ENCODE results near the gene CERS6. TPM values are rescaled to one million over a fixed set of nuclear protein-coding genes. Genes with fewer than 3 reads are reported as not detected.

CERS6 gene
- total RNA-seq, 1 experiment from 2014 or later, result 30.3 TPM

DNA sequence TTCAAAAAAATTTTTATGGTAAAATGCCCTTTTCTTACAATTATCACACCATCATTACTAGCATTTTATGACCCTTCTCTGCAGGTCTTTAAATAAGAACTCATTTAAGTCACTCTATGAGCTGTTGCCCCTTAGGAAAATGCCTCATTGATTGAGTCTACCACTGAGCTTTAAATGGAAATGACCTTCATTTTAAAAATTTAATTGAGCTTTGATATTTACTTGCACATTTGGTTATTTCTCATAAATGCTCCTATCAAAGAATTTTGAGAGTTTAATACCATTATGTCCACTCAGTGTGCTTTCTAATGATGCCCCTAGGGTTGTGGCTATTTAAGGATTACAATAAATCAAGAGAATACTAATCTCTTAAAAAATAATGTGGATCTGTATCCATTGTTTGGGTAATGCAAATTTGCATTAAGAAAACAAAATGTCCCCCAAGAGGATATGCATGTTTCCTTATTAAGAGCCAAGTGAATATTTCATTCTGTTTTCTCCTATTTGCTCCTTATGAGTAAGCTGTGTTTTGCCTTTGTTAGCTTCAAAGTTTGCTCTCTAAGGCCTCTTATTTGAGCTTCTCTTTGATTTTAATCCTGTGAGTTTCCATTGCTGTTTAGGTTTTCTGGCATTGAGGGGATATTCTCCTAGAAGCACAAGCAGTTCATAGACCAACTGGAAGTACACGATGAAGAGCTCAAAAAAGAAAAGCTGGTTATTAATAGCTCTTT, 69.8 kb downstream of the CERS6 start:
- no peak for ATAC-seq

DNA sequence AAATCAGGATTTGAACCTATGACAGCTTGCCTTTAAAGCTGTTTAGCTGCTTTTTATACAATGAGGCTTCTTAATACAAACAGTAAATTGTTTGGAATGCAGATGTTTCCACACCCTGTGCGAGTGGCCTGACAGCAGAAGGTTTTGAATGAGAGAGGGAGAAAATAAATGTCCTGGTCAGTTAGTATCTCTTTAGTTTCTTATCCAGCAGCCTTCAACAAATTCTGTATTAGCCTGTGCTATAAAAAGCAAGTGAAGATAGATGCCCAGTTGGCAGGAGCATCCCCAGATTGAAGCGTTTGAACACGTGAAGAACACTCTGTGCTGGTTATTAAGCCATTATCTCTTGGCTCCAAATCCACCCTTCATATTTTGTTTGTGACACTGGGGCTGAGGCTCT, 70.6 kb downstream of the CERS6 start:
- Histone ChIP-seq H3K27ac (ENCODE audit: low read length) (no peak overlapping the region), H3K36me3 (ENCODE audit: control insufficient read depth, insufficient read depth, low read length) (no peaks in the 10 kb centered on the region), H3K4me3 (ENCODE audit: low read depth in 2 of 2, low read length in 2 of 2) (no peak overlapping the region), H3K27me3 (ENCODE audit: control insufficient read depth, insufficient read depth, low read length) (no peaks in the 10 kb centered on the region), H3K9me3 (ENCODE audit: control insufficient read depth, insufficient read depth, low read depth, low read length) (no peaks in the 10 kb centered on the region), H3K4me1 (ENCODE audit: control insufficient read depth, insufficient read depth, low read length) (peaks cover 24% of the 10 kb centered on the region)
- CTCF ChIA-PET, result no interaction called here
- TF ChIP-seq, protein P1, sequence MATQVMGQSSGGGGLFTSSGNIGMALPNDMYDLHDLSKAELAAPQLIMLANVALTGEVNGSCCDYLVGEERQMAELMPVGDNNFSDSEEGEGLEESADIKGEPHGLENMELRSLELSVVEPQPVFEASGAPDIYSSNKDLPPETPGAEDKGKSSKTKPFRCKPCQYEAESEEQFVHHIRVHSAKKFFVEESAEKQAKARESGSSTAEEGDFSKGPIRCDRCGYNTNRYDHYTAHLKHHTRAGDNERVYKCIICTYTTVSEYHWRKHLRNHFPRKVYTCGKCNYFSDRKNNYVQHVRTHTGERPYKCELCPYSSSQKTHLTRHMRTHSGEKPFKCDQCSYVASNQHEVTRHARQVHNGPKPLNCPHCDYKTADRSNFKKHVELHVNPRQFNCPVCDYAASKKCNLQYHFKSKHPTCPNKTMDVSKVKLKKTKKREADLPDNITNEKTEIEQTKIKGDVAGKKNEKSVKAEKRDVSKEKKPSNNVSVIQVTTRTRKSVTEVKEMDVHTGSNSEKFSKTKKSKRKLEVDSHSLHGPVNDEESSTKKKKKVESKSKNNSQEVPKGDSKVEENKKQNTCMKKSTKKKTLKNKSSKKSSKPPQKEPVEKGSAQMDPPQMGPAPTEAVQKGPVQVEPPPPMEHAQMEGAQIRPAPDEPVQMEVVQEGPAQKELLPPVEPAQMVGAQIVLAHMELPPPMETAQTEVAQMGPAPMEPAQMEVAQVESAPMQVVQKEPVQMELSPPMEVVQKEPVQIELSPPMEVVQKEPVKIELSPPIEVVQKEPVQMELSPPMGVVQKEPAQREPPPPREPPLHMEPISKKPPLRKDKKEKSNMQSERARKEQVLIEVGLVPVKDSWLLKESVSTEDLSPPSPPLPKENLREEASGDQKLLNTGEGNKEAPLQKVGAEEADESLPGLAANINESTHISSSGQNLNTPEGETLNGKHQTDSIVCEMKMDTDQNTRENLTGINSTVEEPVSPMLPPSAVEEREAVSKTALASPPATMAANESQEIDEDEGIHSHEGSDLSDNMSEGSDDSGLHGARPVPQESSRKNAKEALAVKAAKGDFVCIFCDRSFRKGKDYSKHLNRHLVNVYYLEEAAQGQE (IDR thresholded peaks at IDR 0.05; ENCODE audit: insufficient read depth in 1 of 2, low read depth in 2 of 2, low read length in 1 of 2), result no peak
- no peak for TF ChIP-seq SIN3A (IDR thresholded peaks at IDR 0.05; ENCODE audit: borderline replicate concordance, insufficient read depth, low read depth, low read length)
- TF ChIP-seq POLR2AphosphoS5 (IDR thresholded peaks at IDR 0.05; ENCODE audit: low read depth, low read length), result no peak
- TF ChIP-seq CTCF (IDR thresholded peaks at IDR 0.05), result no peak
- no peak for TF ChIP-seq TCF7L2 (IDR thresholded peaks at IDR 0.05; ENCODE audit: low read depth, low read length)
- in situ Hi-C loops (cut with HindIII; ENCODE audit: low pct_unique_long_range_greater_than_20kb, low sequenced_read_pairs) (no loop called here), intact Hi-C loops (cut with micrococcal nuclease; ENCODE audit: unreplicated experiment) (no loop called here)
- POLR2A ChIA-PET, result no interaction called here
- no peak for DNase-seq (ENCODE audit: low read depth, low spot score)
- BruUV-seq (replicated peaks), result no TSS peak
- no peak for ATAC-seq

More for the DNA sequence above, 69.8 kb downstream of the CERS6 start:
- Histone ChIP-seq H3K27me3 (ENCODE audit: control insufficient read depth, insufficient read depth, low read length) (no peaks in the 10 kb centered on the region), H3K4me1 (ENCODE audit: control insufficient read depth, insufficient read depth, low read length) (peaks cover 26% of the 10 kb centered on the region), H3K36me3 (ENCODE audit: control insufficient read depth, insufficient read depth, low read length) (no peaks in the 10 kb centered on the region), H3K27ac (ENCODE audit: low read length) (no peak overlapping the region), H3K4me3 (ENCODE audit: low read depth in 2 of 2, low read length in 2 of 2) (no peak overlapping the region), H3K9me3 (ENCODE audit: control insufficient read depth, insufficient read depth, low read depth, low read length) (no peaks in the 10 kb centered on the region)
- POLR2A ChIA-PET, result no interaction called here
- CTCF ChIA-PET, result no interaction called here
- no TSS peak for BruUV-seq (replicated peaks)
- TF ChIP-seq POLR2AphosphoS5 (IDR thresholded peaks at IDR 0.05; ENCODE audit: low read depth, low read length) (no peak), CTCF (IDR thresholded peaks at IDR 0.05) (no peak), TCF7L2 (IDR thresholded peaks at IDR 0.05; ENCODE audit: low read depth, low read length) (no peak), SIN3A (IDR thresholded peaks at IDR 0.05; ENCODE audit: borderline replicate concordance, insufficient read depth, low read depth, low read length) (no peak)
- TF ChIP-seq, protein P1 (IDR thresholded peaks at IDR 0.05; ENCODE audit: insufficient read depth in 1 of 2, low read depth in 2 of 2, low read length in 1 of 2), result no peak
- no peak for DNase-seq (ENCODE audit: low read depth, low spot score)
- in situ Hi-C loops (cut with HindIII; ENCODE audit: low pct_unique_long_range_greater_than_20kb, low sequenced_read_pairs) (no loop called here), intact Hi-C loops (cut with micrococcal nuclease; ENCODE audit: unreplicated experiment) (no loop called here)
